ENCODE results near the gene PPARG.

Gene PPARG

GRCh38 chr3:12312010-12312409 is 23.1 kb downstream of the PPARG start:
- no peak for DNase-seq (ENCODE audit: low read depth, low spot score)

- no peak for DNase-seq (ENCODE audit: low read depth, low spot score)
Measured at GRCh38 chr3:12313519-12313918, 24.6 kb downstream of the PPARG start.

GRCh38 chr3:12316253-12316652 is 27.4 kb downstream of the PPARG start:
- DNase-seq (ENCODE audit: low read depth, low spot score) = no peak

GRCh38 chr3:12316729-12317351 is 28.0 kb downstream of the PPARG start:
- no peak for DNase-seq (ENCODE audit: low read depth, low spot score)

- DNase-seq (ENCODE audit: low read depth, low spot score) = no peak
Measured at GRCh38 chr3:12317914-12318313, 29.0 kb downstream of the PPARG start.

GRCh38 chr3:12318758-12319621 is 30.1 kb downstream of the PPARG start:
- DNase-seq (ENCODE audit: low read depth, low spot score) = no peak

GRCh38 chr3:12321015-12321414 is 32.1 kb downstream of the PPARG start:
- no peak for DNase-seq (ENCODE audit: low read depth, low spot score)

- no peak for DNase-seq (ENCODE audit: low read depth, low spot score)
Measured at GRCh38 chr3:12323237-12323636, 34.4 kb downstream of the PPARG start.

GRCh38 chr3:12325586-12326515 is 37.0 kb downstream of the PPARG start:
- DNase-seq (ENCODE audit: low read depth, low spot score) = no peak

GRCh38 chr3:12327021-12327420 is 38.2 kb downstream of the PPARG start:
- no peak for DNase-seq (ENCODE audit: low read depth, low spot score)

- DNase-seq (ENCODE audit: low read depth, low spot score) = no peak
Measured at GRCh38 chr3:12328132-12328836, 39.4 kb downstream of the PPARG start.

- DNase-seq (ENCODE audit: low read depth, low spot score) = no peak
Measured at GRCh38 chr3:12328837-12329462, 40.1 kb downstream of the PPARG start.

GRCh38 chr3:12334786-12335185 is 45.9 kb downstream of the PPARG start:
- no peak for DNase-seq (ENCODE audit: low read depth, low spot score)

- no peak for DNase-seq (ENCODE audit: low read depth, low spot score)
Measured at GRCh38 chr3:12335421-12335820, 46.6 kb downstream of the PPARG start.

- no peak for DNase-seq (ENCODE audit: low read depth, low spot score)
Measured at GRCh38 chr3:12336099-12336498, 47.2 kb downstream of the PPARG start.

GRCh38 chr3:12338595-12339546 is 50.0 kb downstream of the PPARG start:
- DNase-seq (ENCODE audit: low read depth, low spot score) = no peak

GRCh38 chr3:12339701-12340480 is 51.0 kb downstream of the PPARG start:
- DNase-seq (ENCODE audit: low read depth, low spot score) = no peak

- no peak for DNase-seq (ENCODE audit: low read depth, low spot score)
Measured at GRCh38 chr3:12340506-12340905, 51.6 kb downstream of the PPARG start.

GRCh38 chr3:12342151-12342550 is 53.3 kb downstream of the PPARG start:
- no peak for DNase-seq (ENCODE audit: low read depth, low spot score)
